PC-9 (cell line): ENCODE measurements around the gene CLCN2. TPM values are rescaled to one million over a fixed set of nuclear protein-coding genes. Genes with fewer than 3 reads are reported as not detected.

ENCODE experiments used
- BruUV-seq: library from RNA; stranded (reverse); fragments of 400-500 nt; replicated peaks from 2 replicates; lab custom pipeline; 2021; lab: Mats Ljungman, UMichigan
- CTCF ChIA-PET: fragments of 300-600 bp; sonication (Branson Sonifier 250); formaldehyde crosslinking; loops from one replicate; lab custom pipeline; 2022; ENCODE audit warnings: antibody characterized with exemption; lab: Charles Lee
- POLR2A ChIA-PET: fragments of 300-600 bp; sonication (Branson Sonifier 250); formaldehyde crosslinking; loops from one replicate; lab custom pipeline; 2022; ENCODE audit warnings: antibody characterized with exemption; ENCODE audit not compliant: unreplicated experiment; lab: Charles Lee
- DNase-seq, 2 experiments: peaks; one replicate each; pipeline versions ENCODE4 v3.0.0 to v3.0.0-alpha.2; 2015 to 2022; ENCODE audit warnings: mixed read lengths in 1 of 2
- H2AFZ ChIP-seq: fragments of 200-600 bp; sonication (generic); 2 replicates; pipeline ENCODE4 v1.8.1; 2017; ENCODE audit warnings: antibody characterized with exemption
- H3F3A ChIP-seq: fragments of 200-600 bp; sonication (generic); 2 replicates; pipeline ENCODE4 v1.8.1; 2017; ENCODE audit warnings: antibody characterized with exemption, mild to moderate bottlenecking, low read depth; ENCODE audit not compliant: insufficient read depth
- H3K27ac ChIP-seq: fragments of 200-600 bp; sonication (generic); 2 replicates; pipeline ENCODE4 v1.6.1; 2016; ENCODE audit warnings: mixed run types
- H3K27me3 ChIP-seq: fragments of 200-600 bp; sonication (generic); 2 replicates; pipeline ENCODE4 v1.6.1; 2016; ENCODE audit warnings: low read depth, mixed run types; ENCODE audit not compliant: insufficient read depth
- H3K36me3 ChIP-seq: fragments of 200-600 bp; sonication (generic); 2 replicates; pipeline ENCODE4 v1.6.1; 2016; ENCODE audit warnings: low read depth, mixed run types
- H3K4me1 ChIP-seq: fragments of 200-600 bp; sonication (generic); replicated peaks from 2 replicates; pipeline ENCODE4 v1.6.1; 2016; ENCODE audit warnings: mixed run types; ENCODE audit not compliant: insufficient read depth
- H3K4me2 ChIP-seq: fragments of 200-600 bp; sonication (generic); 2 replicates; pipeline ENCODE4 v1.6.1; 2017; ENCODE audit warnings: mixed run types
- H3K4me3 ChIP-seq: fragments of 200-600 bp; sonication (generic); 2 replicates; pipeline ENCODE4 v1.6.1; 2016; ENCODE audit warnings: mixed run types
- H3K79me2 ChIP-seq: fragments of 200-600 bp; sonication (generic); 2 replicates; pipeline ENCODE4 v1.6.1; 2017; ENCODE audit warnings: low read depth, mixed run types
- H3K9me2 ChIP-seq: fragments of 200-600 bp; sonication (generic); 2 replicates; pipeline ENCODE4 v1.8.1; 2017; ENCODE audit warnings: mild to moderate bottlenecking; ENCODE audit not compliant: insufficient read depth
- H3K9me3 ChIP-seq: fragments of 200-600 bp; sonication (generic); 2 replicates; pipeline ENCODE4 v1.8.1; 2016; ENCODE audit warnings: low read depth; ENCODE audit not compliant: insufficient read depth
- H4K20me1 ChIP-seq: fragments of 200-600 bp; sonication (generic); 2 replicates; pipeline ENCODE4 v1.8.1; 2017; ENCODE audit not compliant: insufficient read depth
- EZH2 ChIP-seq: fragments of 200-600 bp; sonication (generic); IDR thresholded peaks from 2 replicates; pipeline ENCODE4 v1.8.0; 2017; ENCODE audit warnings: antibody characterized with exemption, low read depth
- intact Hi-C: fragments of 100-400 bp; cut with micrococcal nuclease; formaldehyde crosslinking; loops from one replicate; pipeline ENCODE4 v1.10.0; 2022; ENCODE audit not compliant: unreplicated experiment
- total RNA-seq: library from RNA; stranded (reverse); gene quantifications from 2 replicates; pipeline ENCODE4 v1.2.3, GENCODE V29; 2021
- TF ChIP-seq, protein P1 (sequence below): fragments of 200-600 bp; sonication (generic); conservative IDR thresholded peaks from 2 replicates; pipeline ENCODE4 v1.6.1; 2017; ENCODE audit warnings: mixed run types, antibody characterized with exemption, mild to moderate bottlenecking, moderate library complexity

CLCN2 gene
- total RNA-seq, 1 experiment from 2014 or later: 27.1 TPM

DNA sequence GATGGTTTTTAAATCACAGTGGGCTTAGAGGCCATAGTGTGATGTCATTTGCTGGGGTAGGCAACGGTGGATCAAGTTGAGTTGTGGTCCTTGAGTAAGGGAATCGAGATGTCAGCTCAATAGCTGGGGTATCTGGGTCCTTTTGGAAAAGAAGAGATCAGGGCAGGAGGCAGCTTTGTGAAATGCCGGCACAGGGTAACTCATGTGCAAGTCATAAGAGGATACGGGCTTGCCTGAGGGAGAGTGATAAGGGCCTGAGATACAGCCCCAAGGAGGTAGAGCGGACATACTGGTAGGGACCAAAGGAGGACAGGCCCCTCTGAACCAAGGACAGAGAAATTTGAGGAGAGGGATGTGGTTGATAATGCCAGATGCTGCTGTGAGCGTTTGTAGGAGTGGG is 28.2 kb downstream of the CLCN2 start:
- ChIA-PET POLR2A (no interaction called here), CTCF (interaction anchor here (0.6 kb wide), 1 partner anchor 388 kb away, joined by 4 read pairs; no protein-coding TSS in a partner anchor)
- H3K27ac ChIP-seq: peak overlapping the region; percentile 73
- intact Hi-C loops: no loop called here
- H3K4me1 ChIP-seq: peaks cover 57% of the 10 kb centered on the region
- BruUV-seq: no TSS peak
- H3K4me2 ChIP-seq: no peak overlapping the region
- no peak overlapping the region for H3K4me3 ChIP-seq
- H3K9me2 ChIP-seq: no peaks in the 10 kb centered on the region
- H3K36me3 ChIP-seq: peaks cover 51% of the 10 kb centered on the region
- no peak for TF ChIP-seq EZH2
- TF ChIP-seq, protein P1, sequence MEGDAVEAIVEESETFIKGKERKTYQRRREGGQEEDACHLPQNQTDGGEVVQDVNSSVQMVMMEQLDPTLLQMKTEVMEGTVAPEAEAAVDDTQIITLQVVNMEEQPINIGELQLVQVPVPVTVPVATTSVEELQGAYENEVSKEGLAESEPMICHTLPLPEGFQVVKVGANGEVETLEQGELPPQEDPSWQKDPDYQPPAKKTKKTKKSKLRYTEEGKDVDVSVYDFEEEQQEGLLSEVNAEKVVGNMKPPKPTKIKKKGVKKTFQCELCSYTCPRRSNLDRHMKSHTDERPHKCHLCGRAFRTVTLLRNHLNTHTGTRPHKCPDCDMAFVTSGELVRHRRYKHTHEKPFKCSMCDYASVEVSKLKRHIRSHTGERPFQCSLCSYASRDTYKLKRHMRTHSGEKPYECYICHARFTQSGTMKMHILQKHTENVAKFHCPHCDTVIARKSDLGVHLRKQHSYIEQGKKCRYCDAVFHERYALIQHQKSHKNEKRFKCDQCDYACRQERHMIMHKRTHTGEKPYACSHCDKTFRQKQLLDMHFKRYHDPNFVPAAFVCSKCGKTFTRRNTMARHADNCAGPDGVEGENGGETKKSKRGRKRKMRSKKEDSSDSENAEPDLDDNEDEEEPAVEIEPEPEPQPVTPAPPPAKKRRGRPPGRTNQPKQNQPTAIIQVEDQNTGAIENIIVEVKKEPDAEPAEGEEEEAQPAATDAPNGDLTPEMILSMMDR: no peak
- H3F3A ChIP-seq: peaks cover 93% of the 10 kb centered on the region
- H4K20me1 ChIP-seq: peaks cover 78% of the 10 kb centered on the region
- no peaks in the 10 kb centered on the region for H3K9me3 ChIP-seq
- H2AFZ ChIP-seq: no peak overlapping the region
- DNase-seq: no peak
- peaks cover 26% of the 10 kb centered on the region for H3K79me2 ChIP-seq
- H3K27me3 ChIP-seq: no peaks in the 10 kb centered on the region

DNA sequence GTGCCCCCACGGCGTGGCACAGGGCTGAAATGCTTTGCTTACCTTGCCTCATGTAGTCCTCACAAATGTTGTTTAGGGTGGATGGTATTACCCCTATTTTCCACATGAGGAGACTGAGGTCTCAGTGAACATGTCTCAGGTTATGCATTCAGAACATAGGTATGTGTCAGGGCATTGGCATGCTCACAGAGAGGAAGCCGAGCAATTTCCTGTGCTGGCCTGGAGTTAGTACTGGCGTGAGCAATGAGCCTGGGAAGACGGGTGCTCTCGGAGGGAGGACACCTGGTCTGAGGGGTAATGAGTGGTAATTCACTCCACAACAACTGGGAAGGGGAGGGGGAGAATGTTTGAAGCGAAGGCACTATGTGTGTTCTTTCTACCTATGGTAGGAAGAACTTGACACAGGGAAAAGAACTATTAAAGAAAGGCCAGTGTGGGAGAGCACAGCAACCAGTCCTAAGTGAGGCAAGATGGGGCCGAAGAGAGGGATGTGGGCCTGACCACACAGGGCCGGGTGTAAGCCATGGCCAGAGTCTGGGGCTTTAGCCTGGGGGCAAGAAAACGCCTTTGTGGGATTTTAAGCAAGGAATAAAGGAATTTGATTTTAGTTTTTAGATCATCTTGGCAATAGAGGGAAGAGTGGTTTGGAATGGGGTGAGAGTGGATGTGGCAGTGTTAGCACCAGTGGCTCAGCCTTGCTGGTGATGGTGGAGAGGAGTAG is 28.9 kb downstream of the CLCN2 start:
- peaks cover 29% of the 10 kb centered on the region for H3K79me2 ChIP-seq

DNA sequence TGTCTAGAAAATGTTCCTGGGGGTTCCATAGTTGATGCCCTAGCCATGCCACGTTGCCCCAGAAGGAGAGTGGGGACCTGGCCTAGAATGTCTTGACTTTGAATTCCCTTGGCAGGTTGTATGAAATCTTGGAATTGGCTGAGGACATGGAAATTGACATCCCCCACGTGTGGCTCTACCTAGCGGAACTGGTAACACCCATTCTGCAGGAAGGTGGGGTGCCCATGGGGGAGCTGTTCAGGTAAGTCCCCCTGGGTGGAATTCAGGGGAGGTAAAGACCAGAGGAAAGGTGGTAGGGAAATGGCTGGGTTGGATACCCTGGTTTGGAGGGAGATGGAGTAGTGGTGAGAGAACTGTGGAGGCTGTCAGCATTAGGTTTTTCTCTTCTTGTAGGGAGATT is 32.9 kb downstream of the CLCN2 start:
- Histone ChIP-seq H3K9me2 (no peaks in the 10 kb centered on the region), H3K36me3 (peaks cover 85% of the 10 kb centered on the region), H3K27ac (no peak overlapping the region), H3K27me3 (no peaks in the 10 kb centered on the region), H4K20me1 (peaks cover 97% of the 10 kb centered on the region), H3K4me1 (peaks cover 27% of the 10 kb centered on the region), H3K9me3 (no peaks in the 10 kb centered on the region), H2AFZ (no peak overlapping the region), H3F3A (peaks cover 99% of the 10 kb centered on the region), H3K4me2 (no peak overlapping the region), H3K4me3 (no peak overlapping the region), H3K79me2 (peaks cover 57% of the 10 kb centered on the region)
- no peak for DNase-seq
- ChIA-PET CTCF (no interaction called here), POLR2A (interaction anchor here (0.6 kb wide), 1 partner anchor 13 kb away, joined by 4 read pairs; no protein-coding TSS in a partner anchor)
- no TSS peak for BruUV-seq
- TF ChIP-seq, protein P1: no peak
- TF ChIP-seq EZH2: no peak
- intact Hi-C loops: no loop called here

More for the DNA sequence above, 28.9 kb downstream of the CLCN2 start:
- Histone ChIP-seq H4K20me1 (peaks cover 85% of the 10 kb centered on the region), H3F3A (peaks cover 96% of the 10 kb centered on the region), H3K9me2 (no peaks in the 10 kb centered on the region), H3K4me2 (no peak overlapping the region), H3K9me3 (no peaks in the 10 kb centered on the region), H3K4me3 (no peak overlapping the region), H2AFZ (no peak overlapping the region), H3K27me3 (no peaks in the 10 kb centered on the region), H3K4me1 (peaks cover 57% of the 10 kb centered on the region), H3K27ac (peak overlapping the region; percentile 73), H3K36me3 (peaks cover 56% of the 10 kb centered on the region)
- peak; percentile 67 to 69 for DNase-seq
- ChIA-PET POLR2A (no interaction called here), CTCF (interaction anchor here (0.6 kb wide), 1 partner anchor 388 kb away, joined by 4 read pairs; no protein-coding TSS in a partner anchor)
- TF ChIP-seq EZH2: no peak
- TF ChIP-seq, protein P1: no peak
- BruUV-seq: no TSS peak
- intact Hi-C loops: no loop called here
